HG02970 (cell line): ENCODE results near the gene TSNAXIP1.
"Not testable (repeated sequence)": the region's sequence is repeated elsewhere in the genome, so short reads cannot be mapped to it uniquely, and the experiment has no call there.

Source experiments
- ATAC-seq: cut with Tn5 transposase; IDR thresholded peaks from one replicate; pipeline ENCODE4 v1.9.1; 2021; ENCODE audit warnings: mild to moderate bottlenecking, moderate library complexity, moderate number of reproducible peaks; ENCODE audit not compliant: unreplicated experiment, low FRiP score

The TSNAXIP1 gene

DNA sequence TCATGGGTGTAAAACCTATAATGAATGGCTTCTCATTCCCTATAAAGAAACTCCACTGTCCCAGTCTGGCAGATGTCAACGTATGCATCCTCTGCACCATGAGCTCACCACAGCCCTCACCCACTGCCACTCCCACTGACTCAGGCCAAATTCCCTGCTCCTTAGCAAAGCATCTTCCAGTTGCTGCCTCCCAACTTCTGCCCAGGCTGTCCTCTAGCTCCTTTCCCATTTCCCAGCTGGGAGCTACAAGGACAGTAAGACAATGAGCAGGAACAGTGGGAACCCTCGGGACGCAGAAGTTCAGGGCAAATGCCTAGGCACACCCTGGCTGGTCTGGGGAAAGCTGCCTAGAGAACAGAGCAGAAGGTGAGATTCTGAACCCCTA is 26.3 kb downstream of the TSNAXIP1 start:
- ATAC-seq: no peak

DNA sequence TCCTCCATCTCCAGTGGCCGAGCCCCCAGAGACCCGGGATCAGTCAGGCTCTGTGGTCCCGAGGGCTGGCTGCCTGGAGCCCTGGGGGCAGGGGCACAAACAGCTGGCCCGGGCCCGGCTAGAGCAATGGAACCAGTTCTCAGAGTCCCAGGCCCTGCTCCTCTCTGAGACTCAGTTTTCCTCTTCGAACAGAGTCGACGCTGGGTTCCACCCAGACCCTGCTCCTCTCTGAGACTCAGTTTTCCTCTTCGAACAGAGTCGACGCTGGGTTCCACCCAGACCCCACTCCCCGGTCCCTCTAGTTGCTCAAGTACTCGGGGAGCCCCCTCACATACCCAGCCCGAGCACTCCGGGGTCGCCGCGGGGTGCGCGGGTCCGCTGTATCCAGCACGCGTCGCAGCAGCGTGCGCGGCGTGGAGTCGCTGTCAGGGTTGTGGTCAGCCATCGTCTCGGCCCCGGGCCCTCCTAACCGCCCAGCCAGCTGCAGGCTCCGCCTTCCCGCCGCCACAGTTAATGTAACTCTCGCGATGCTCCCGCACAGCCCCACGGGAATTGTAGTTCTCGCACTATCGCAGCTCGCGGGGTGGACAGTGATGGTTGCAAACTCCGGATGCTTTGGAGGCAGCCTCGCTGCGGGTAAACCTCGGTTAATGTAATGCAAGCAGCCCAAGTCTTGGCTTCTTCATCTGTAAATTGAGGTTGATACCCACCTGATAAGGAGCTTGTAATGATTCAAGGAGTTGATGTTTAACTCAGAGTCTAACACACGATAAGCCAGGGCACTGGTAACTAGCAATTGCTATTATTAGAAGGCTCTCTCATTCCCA is 26.9 kb downstream of the TSNAXIP1 start:
- ATAC-seq: peak; percentile 90

DNA sequence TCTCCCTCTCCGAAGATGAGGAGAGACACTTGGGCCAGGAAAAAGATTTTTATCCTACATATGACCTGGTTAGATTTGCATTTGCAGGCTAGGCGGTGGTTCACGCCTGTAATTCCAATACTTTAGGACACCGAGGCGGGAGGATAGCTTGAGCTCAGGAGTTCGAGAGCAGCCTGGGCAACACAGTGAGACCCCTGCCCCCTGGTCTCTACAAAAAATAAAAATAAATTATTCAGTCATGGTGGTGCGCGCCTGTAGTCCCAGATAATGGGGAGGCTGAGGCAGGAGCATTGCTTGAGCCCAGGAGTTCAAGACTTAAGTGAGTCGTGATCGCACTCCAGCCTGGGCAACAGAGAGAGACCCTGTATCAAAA is 27.5 kb downstream of the TSNAXIP1 start:
- no peak for ATAC-seq

DNA sequence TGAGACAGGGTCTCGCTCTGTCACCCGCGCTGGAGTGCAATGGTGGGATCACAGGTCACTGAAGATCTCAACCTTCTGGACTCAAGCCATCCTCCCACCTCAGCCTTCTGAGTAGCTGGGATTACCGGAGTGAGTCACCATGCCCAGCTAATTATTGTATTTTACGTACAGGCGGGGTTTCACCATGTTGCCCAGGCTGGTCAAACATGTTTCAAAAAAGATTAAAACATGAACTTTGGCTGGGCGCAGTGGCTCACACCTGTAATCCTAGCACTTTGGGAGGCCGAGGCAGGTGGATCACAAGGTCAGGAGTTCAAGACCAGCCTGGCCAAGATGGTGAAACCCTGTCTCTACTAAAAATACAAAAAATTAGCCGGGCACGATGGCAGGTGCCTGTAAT is 30.5 kb downstream of the TSNAXIP1 start:
- not testable (repeated sequence) for ATAC-seq

DNA sequence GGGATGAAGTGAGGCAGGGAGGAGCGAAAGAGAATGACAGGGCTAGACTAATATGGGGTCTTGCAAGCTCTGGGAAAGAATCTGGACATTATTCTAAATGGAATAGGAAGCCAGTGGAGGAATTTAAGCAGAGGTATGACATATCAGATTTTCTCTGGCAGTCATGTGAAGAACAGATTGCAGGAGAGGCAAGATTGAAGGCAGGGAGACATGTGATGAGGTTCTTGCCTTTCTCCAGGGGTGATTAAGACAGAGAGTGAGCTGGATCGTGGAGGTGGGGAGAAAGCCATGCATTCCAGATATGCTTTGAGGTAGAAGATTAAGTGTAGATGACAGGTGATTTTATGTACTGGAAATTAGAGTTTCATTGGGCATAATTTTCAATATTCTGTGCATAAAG is 31.1 kb downstream of the TSNAXIP1 start:
- ATAC-seq: no peak

DNA sequence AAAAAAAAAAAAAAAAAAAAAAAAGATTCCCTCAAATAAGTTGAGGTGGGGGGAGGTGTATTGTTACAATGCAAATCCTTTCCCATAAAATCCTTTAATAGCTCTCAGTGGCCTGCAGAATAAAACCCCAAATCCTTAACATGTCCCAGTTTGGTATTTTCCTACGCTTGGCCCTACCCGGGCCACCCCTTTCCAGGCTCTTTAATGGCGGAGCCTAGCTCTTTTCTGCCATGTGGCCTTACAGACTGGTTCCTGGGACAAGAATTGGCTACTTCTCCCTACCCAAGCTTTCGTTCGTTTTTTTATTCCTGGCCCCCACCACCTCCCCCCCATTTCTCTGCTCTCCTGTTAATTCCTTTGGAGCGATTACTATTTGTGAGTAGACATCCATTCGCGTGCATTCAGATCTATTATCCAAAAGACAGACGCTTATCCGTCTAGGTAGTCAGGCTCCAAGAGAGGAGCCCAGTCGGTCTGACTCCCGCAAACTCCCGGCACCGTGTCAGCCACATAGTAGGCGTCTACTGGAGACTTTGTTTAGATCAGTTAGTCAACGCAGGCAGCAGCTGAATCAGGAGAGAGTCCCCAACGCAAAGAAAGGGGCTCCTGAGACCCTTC is 34.6 kb downstream of the TSNAXIP1 start:
- no peak for ATAC-seq

DNA sequence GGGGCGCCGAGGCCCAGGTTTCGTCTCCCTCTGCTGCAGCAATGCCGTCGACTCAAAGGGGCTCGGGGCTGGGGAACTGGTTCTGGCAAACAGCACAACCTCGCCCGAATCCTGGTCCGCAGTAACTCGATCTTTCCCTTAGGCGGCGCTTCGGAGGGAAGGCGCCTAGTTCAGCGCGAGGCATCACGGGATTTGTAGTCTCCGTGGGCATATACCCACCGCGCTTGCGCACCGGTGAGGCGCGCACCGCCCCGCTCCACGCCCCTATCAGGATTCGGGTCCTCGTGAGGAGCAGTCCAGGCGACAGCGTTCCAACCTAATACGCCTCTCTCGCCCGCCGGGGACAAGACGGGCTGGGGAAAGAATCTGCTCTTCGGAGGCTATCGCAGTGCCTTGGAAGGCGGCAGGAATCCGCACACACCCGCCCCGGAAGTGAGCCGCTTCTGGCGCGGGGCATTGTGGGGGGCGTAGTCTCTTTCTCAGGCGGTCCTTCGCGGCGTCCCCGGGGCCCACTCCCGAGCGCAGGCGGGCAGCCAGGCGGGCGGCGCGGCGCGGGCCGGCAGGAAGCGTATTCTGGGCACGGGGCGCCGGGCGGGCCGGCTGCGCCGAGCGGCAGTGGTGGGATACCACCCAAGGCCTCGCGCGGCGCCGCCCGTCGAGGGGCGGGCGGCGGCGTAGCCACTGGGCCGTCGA is 35.3 kb downstream of the TSNAXIP1 start, which contains the start of gene THAP11:
THAP11 (plus strand) TSS at position 505 of the 693 bp plus-strand sequence. CDS start 235 bp downstream, outside the sequence.
- ATAC-seq: peak; percentile 53

DNA sequence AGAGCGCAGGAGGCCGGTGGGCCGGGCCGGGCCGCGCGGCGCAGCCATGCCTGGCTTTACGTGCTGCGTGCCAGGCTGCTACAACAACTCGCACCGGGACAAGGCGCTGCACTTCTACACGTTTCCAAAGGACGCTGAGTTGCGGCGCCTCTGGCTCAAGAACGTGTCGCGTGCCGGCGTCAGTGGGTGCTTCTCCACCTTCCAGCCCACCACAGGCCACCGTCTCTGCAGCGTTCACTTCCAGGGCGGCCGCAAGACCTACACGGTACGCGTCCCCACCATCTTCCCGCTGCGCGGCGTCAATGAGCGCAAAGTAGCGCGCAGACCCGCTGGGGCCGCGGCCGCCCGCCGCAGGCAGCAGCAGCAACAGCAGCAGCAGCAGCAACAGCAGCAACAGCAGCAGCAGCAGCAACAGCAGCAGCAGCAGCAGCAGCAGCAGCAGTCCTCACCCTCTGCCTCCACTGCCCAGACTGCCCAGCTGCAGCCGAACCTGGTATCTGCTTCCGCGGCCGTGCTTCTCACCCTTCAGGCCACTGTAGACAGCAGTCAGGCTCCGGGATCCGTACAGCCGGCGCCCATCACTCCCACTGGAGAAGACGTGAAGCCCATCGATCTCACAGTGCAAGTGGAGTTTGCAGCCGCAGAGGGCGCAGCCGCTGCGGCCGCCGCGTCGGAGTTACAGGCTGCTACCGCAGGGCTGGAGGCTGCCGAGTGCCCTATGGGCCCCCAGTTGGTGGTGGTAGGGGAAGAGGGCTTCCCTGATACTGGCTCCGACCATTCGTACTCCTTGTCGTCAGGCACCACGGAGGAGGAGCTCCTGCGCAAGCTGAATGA is 36.0 kb downstream of the TSNAXIP1 start:
- peak; percentile 1 for ATAC-seq

DNA sequence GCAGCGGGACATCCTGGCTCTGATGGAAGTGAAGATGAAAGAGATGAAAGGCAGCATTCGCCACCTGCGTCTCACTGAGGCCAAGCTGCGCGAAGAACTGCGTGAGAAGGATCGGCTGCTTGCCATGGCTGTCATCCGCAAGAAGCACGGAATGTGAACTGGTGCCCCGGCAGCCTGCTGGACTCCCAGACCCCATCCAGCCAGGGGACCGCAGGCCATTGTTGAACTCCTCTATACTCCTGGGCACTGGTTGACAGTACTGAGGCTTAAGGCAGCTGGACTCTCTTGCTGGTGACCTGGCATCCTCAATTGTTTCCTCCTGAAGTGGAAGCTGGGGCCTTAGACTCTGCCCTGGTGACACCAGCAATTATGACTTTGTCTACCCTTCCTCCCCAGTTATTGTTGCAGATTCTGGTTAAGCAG is 36.7 kb downstream of the TSNAXIP1 start:
- ATAC-seq: no peak

DNA sequence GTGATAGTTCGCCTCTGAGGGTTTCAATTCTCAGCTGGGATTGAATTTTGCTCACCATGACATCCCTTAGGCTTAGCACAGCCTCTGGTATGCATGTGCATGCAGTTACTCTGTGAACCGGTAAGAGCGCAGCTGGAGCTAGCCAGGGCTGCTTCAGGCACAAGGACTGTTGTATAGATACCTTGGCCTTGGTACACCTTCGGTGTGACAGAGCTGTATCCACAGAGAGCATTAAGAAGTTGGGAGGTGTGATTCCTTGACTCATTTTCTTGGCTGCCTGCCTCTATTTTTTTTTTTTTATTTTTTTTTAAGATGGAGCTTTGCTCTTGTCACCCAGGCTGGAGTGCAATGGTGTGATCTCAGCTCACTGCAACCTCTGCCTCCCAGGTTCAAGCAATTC is 37.8 kb downstream of the TSNAXIP1 start:
- ATAC-seq: no peak

DNA sequence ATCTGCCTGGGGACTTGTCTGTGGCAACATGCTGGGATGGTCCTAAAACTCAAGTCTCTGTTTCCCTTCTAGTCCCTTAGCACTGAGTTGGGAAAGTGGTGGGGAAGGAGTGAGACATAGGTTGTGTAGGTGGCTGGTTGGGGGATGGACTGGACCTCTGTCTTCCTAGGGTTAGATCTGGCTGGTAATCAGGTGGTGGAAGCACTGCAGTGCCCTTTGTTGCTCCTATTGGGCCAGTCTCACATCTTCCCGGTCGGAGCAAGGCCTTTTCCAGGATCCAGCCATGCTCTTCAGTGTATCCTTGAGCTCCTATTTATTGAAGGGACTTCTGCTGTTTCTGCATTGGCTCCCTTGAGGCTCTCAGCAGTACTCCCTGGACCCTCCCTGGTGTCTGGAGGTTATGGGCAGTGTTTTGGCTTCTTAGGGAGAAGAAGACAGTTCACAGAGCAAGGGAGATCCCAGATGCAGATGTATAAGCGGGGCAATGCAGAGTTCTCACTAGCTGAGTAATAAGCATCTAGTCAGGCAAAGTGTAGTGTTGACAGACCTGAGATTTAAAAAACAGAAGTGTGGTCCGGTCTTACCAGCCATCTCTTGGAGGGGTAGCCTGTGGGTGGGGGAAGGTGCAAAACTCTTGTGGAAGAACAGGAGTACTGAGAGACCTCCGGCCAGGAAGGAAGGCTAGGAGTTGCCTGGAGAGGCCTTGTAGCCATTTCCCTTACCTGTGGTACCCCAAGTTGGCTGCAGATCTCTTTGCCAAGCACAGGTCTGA is 38.8 kb downstream of the TSNAXIP1 start:
- ATAC-seq: no peak

DNA sequence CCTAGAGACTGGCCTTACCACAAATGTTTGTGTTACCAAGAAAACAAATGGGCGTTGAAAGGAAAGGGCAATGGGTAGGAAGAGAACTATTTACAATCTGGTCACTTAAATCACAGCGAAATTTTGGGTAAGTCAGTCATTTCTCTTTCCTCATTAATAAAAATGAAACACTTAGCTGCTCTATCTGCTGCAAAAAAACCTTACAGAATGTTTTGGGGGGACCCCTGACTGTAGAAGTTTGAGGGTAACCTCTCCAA is 39.3 kb downstream of the TSNAXIP1 start:
- no peak for ATAC-seq

DNA sequence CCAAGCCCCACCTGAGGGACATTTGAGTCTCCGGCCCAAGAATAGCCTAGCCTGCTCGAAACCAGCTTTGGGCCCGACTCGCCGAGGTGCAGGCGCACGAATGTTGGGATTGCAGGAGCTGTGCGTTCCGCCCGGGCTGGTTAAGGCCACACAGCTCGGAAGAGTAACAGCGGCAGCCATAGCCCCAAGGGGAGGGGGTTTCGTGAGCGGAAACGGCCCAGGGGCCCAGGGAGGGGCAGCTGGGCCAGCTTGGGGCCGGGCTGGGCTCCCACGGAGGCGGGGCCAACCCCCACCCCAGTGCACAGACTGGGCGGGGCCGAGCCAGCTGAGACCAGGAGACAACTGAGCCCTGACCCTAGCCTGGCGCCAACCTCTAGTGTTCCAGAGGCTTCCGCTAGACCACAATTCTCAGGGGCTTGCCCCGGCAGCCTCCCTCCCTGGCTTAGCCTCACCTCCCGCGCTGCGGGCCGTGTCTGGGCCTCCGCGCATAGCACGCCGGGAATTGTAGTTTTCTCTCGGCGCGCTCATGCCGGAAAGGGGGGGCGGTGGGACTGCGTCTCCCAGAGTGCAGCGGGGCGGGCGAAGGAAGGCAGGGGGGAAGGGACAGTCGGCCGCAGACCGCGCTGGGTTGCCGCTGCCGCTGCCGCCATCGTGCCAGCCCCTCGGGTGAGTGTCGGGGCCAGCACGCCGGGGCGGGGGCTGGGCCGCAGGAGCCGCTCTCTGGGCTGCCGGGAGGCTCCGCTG is 39.8 kb downstream of the TSNAXIP1 start, which contains the start of gene NUTF2:
NUTF2 (plus strand) TSS at position 614 of the 744 bp plus-strand sequence. CDS start 18,198 bp downstream, outside the sequence.
- peak; percentile 56 for ATAC-seq

DNA sequence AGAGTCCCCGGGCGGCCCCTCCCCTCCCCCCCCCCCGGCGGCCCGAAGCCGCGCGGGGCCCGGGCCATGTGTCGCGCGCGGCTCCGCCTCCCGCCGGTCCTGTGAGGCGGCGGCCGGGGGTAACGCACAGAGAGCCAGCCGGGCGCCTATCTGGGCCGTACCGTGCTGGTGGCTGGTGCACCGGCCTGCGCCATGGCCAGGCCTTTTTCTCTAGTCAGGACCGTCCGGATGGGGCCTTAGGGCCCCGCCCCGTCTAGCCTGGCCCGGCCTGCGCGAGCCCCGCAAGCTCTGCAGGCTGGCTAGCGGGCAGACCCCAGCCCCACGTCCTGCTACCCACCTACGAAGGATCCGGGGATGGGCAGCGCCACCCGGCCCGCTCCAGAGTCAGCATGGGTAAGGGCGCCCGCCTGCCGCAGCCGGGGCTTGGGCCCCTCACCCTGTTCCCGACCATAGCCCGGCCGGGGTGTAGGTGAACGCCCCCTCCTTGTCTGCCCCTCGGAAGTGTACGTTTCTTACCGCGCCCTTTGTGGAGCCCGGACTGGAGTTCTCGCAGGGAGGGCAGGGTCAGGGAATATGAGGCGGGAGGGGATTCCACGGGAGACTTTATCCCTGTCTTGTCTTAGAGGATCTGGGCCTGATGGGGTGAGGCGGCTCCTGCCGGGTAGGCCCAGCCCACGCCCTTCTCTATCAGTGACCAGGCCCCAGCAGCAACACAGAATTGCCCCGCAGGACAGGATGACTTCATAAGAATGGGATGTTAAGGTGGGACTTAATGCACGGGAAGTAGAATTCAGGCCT is 40.6 kb downstream of the TSNAXIP1 start, which contains the start of gene CENPT:
CENPT (minus strand) TSS at position 630 of the 798 bp plus-strand sequence. CDS start 13,834 bp downstream, outside the sequence.
- ATAC-seq: peak; percentile 31

DNA sequence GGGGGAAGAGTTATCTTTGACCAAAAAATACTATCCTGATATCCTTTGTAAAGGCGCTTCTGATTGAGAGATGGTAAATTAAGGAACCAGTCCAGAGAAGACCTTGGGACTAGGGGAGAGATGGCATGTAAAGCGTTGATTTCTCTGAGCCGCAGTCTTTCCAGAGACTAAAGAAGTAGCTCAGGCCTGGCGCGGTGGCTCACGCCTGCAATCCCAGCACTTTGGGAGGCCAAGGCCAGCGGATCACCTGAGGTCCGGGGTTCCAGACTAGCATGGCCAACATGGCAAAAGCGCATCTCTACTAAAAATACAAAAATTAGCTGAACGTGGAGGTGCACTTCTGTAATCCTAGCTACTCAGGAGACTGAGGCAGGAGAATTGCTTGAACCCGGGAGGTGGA is 41.4 kb downstream of the TSNAXIP1 start:
- ATAC-seq: no peak

DNA sequence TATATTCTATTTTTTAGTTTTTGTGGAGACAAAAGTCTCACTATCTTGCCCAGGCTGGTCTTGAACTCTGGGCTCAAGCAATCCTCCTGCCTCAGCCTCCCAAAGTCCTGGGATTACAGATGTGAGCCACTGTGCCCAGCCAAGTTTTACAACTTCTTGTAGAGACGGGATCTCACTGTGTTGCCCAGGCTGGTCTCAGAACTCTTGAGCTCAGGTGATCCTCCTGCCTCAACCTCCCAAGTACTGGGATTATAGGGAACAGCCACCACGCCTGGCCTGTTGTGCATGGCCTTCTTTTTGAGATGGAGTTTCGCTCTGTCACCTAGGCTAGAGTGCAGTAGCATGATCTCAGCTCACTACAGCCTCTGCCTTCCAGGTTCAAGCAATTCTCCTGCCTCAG is 47.0 kb downstream of the TSNAXIP1 start:
- no peak for ATAC-seq

DNA sequence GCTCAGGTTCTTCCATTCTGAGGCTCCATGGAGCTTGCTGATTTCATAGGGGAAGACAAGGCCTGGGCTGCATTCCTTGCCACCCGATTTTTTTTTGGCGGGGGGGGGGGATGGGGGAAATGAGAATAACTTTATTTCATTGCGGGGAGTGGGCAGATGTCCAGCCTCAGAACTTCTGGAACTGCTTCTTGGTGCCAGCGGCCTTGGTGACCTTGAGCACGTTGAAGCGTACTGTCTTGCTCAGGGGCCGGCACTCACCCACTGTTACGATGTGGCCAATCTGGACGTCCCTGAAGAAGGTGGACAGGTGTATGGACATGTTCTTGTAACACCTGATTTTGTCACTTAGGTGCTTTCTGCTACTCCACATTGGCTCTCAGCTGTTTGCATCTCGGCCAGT is 49.1 kb downstream of the TSNAXIP1 start:
- no peak for ATAC-seq

DNA sequence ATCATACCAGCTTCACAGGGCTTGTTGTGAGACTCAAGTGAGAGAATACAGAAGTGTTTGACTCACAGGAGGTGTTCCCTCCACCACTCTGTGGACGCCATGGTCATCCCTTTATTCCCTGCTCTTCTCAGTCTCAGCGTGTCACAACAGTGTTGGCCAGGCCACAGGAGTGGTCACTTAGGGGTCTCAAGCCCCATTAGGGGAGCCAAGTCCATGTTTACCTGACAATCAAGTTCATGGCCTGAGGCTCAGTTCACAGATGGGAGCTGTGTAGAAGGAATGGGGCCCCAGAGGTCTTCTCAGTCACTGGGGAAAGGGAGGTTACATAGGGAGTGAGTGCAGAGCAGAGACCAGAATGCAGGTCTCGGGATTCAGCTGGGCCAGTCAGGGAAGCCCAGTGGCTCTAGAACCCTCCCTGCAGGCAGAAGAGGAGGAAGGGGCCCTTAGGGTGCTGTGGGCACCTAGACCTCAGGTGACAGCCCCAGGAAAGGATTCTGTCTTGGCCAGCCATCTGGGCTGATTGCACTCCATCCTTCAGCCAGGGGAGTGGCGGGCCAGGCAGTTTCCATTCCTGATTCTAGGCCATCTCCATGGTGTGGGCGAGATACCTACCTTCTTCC is 50.3 kb downstream of the TSNAXIP1 start:
- ATAC-seq: no peak
